SK-N-SH (cell line): ENCODE measurements around the gene FHOD3.

Experiments
- EP300 ChIP-seq, 2 experiments: IDR thresholded peaks; 2 replicates each; pipeline versions ENCODE4 v1.4.0 to v1.6.1; 2012; ENCODE audit warnings: borderline replicate concordance in 1 of 2, low read depth in 1 of 2, low read length in 1 of 2
- FOXM1 ChIP-seq: IDR thresholded peaks from 2 replicates; pipeline ENCODE4 v1.4.0; 2012; ENCODE audit warnings: low read depth, mild to moderate bottlenecking
- GABPA ChIP-seq: IDR thresholded peaks from 2 replicates; pipeline ENCODE4 v1.4.0; 2012; ENCODE audit warnings: low read depth, mild to moderate bottlenecking
- GATA2 ChIP-seq: sonication (generic); formaldehyde crosslinking; IDR thresholded peaks from 2 replicates; pipeline ENCODE4 v1.5.0; 2020; ENCODE audit warnings: mild to moderate bottlenecking, missing genetic modification reagents
- JUND ChIP-seq: IDR thresholded peaks from 2 replicates; pipeline ENCODE4 v1.4.0; 2012
- MXI1 ChIP-seq: IDR thresholded peaks from 2 replicates; pipeline ENCODE4 v1.6.1; 2012; ENCODE audit warnings: mild to moderate bottlenecking, low read depth, low read length, improper control_type of control experiment
- NFIC ChIP-seq: IDR thresholded peaks from 2 replicates; pipeline ENCODE4 v1.4.0; 2012; ENCODE audit warnings: borderline replicate concordance
- NRF1 ChIP-seq: IDR thresholded peaks from 2 replicates; pipeline ENCODE4 v1.6.1; 2012; ENCODE audit warnings: low read depth, mild to moderate bottlenecking, low read length
- POLR2AphosphoS5 ChIP-seq: IDR thresholded peaks from 2 replicates; pipeline ENCODE4 v1.6.1; 2012; ENCODE audit warnings: low read depth, low read length
- RAD21 ChIP-seq: IDR thresholded peaks from 2 replicates; pipeline ENCODE4 v1.6.1; 2012; ENCODE audit warnings: mild to moderate bottlenecking, low read length
- REST ChIP-seq: IDR thresholded peaks from 2 replicates; pipeline ENCODE4 v1.6.1; 2012; ENCODE audit warnings: mild to moderate bottlenecking, low read depth, low read length, moderate library complexity
- SMC3 ChIP-seq: IDR thresholded peaks from 2 replicates; pipeline ENCODE4 v1.6.1; 2012; ENCODE audit warnings: low read depth, low read length, improper control_type of control experiment
- TAF1 ChIP-seq: IDR thresholded peaks from 2 replicates; pipeline ENCODE4 v1.6.1; 2012; ENCODE audit warnings: low read depth, mild to moderate bottlenecking, low read length, moderate library complexity, borderline replicate concordance
- TF ChIP-seq, protein P1 (sequence below): fragments of 200-600 bp; sonication (generic); IDR thresholded peaks from 2 replicates; pipeline ENCODE4 v1.6.1; 2017; ENCODE audit warnings: antibody characterized with exemption, mild to moderate bottlenecking, moderate library complexity

GRCh38 chr18:36769172-36769571 lies 471.7 kb downstream of the FHOD3 start:
- TF ChIP-seq, protein P1, sequence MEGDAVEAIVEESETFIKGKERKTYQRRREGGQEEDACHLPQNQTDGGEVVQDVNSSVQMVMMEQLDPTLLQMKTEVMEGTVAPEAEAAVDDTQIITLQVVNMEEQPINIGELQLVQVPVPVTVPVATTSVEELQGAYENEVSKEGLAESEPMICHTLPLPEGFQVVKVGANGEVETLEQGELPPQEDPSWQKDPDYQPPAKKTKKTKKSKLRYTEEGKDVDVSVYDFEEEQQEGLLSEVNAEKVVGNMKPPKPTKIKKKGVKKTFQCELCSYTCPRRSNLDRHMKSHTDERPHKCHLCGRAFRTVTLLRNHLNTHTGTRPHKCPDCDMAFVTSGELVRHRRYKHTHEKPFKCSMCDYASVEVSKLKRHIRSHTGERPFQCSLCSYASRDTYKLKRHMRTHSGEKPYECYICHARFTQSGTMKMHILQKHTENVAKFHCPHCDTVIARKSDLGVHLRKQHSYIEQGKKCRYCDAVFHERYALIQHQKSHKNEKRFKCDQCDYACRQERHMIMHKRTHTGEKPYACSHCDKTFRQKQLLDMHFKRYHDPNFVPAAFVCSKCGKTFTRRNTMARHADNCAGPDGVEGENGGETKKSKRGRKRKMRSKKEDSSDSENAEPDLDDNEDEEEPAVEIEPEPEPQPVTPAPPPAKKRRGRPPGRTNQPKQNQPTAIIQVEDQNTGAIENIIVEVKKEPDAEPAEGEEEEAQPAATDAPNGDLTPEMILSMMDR, result no peak
- TF ChIP-seq NFIC (no peak), JUND (no peak), POLR2AphosphoS5 (no peak), REST (no peak), GATA2 (no peak), RAD21 (no peak), FOXM1 (no peak), SMC3 (no peak), TAF1 (no peak), MXI1 (no peak), GABPA (no peak), EP300 (IDR thresholded peaks at IDR 0.05; ENCODE audit: borderline replicate concordance in 1 of 2, low read depth in 1 of 2, low read length in 1 of 2) (no peak), NRF1 (no peak)
